Stomach (tissue), 4 donors: Measurements from ENCODE around the gene EFNB1.

Source experiments
- EP300 ChIP-seq: sonication (generic); formaldehyde crosslinking; IDR thresholded peaks from one replicate; pipeline ENCODE4 v1.6.1; 2017; ENCODE audit warnings: antibody characterized with exemption
- POLR2A ChIP-seq, 4 donors: fragments of 450-650 bp; IDR thresholded peaks; one replicate each; pipeline ENCODE4 v1.6.1; 2016; ENCODE audit warnings: antibody characterized with exemption in 4 of 4, control low read depth in 2 of 4, mild to moderate bottlenecking in 1 of 4, moderate library complexity in 1 of 4
- POLR2AphosphoS5 ChIP-seq, 3 donors: sonication (generic); formaldehyde crosslinking; IDR thresholded peaks; one replicate each; pipeline ENCODE4 v1.6.1; 2016; ENCODE audit warnings: antibody characterized with exemption in 3 of 3
- TF ChIP-seq, protein P1 (sequence below), 7 experiments: fragments of 450-650 bp in 4 of 7; fragments of 200-600 bp in 3 of 7; sonication (generic) in 3 of 7; IDR thresholded peaks; one replicate each; pipeline ENCODE4 v1.5.1; 2016 to 2019; ENCODE audit warnings: antibody characterized with exemption in 7 of 7, control low read depth in 2 of 7, mild to moderate bottlenecking in 1 of 7

DNA sequence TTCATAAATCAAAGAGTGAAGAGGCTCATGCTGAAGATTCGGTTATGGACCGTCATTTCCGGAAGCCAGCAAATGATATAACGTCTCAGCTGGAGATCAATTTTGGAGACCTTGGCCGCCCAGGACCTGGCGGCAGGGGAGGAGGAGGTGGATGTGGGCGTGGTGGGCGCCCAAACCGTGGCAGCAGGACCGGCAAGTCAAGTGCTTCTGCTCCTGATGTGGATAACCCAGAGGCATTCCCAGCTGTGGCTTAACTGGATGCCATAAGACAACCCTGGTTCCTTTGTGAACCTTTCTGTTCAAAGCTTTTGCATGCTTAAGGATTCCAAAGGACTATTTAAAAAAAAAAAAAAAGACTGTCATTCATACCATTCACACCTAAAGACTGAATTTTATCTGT, 44.0 kb upstream of the EFNB1 start:
- TF ChIP-seq, protein P1, sequence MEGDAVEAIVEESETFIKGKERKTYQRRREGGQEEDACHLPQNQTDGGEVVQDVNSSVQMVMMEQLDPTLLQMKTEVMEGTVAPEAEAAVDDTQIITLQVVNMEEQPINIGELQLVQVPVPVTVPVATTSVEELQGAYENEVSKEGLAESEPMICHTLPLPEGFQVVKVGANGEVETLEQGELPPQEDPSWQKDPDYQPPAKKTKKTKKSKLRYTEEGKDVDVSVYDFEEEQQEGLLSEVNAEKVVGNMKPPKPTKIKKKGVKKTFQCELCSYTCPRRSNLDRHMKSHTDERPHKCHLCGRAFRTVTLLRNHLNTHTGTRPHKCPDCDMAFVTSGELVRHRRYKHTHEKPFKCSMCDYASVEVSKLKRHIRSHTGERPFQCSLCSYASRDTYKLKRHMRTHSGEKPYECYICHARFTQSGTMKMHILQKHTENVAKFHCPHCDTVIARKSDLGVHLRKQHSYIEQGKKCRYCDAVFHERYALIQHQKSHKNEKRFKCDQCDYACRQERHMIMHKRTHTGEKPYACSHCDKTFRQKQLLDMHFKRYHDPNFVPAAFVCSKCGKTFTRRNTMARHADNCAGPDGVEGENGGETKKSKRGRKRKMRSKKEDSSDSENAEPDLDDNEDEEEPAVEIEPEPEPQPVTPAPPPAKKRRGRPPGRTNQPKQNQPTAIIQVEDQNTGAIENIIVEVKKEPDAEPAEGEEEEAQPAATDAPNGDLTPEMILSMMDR (IDR thresholded peaks at IDR 0.05) = no peak
- TF ChIP-seq POLR2AphosphoS5 (IDR thresholded peaks at IDR 0.05) = no peak
- no peak for TF ChIP-seq EP300
- no peak for TF ChIP-seq POLR2A (IDR thresholded peaks at IDR 0.05)
